A549 (cell line): ENCODE results near the gene NUPR2. TPM values are rescaled to one million over a fixed set of nuclear protein-coding genes. Genes with fewer than 3 reads are reported as not detected.
A peak's percentile ranks its signal among the peaks of the same experiment; 100 is the strongest.
"Not testable (repeated sequence)": the region's sequence is repeated elsewhere in the genome, so short reads cannot be mapped to it uniquely, and the experiment has no call there.

Source experiments
- ATAC-seq, 2 experiments: fragments of 200-7000 bp in 1 of 2; fragments of >200 bp in 1 of 2; cut with Nextera tagmentation in 1 of 2; cut with Tn5 transposase in 1 of 2; 3 replicates each; pipeline versions ENCODE4 v1.8.0 to v1.9.1; 2018 to 2020; ENCODE audit warnings: mild to moderate bottlenecking in 1 of 2, moderate library complexity in 1 of 2
- CTCF ChIA-PET: fragments of 300-600 bp; sonication (Branson Sonifier 250); formaldehyde crosslinking; extraction: SDS; loops from one replicate; lab custom pipeline; 2021; ENCODE audit warnings: antibody characterized with exemption, inconsistent platforms; lab: Yijun Ruan, JAX
- POLR2A ChIA-PET: fragments of 350-600 bp; formaldehyde crosslinking; extraction: SDS; loops from one replicate; lab custom pipeline; 2021; ENCODE audit warnings: antibody characterized with exemption, inconsistent platforms; lab: Yijun Ruan, JAX
- DNase-seq, 2 experiments: peaks; one replicate each; pipeline versions ENCODE4 v3.0.0 to v3.0.0-alpha.2; 2011 to 2016; ENCODE audit warnings: low read depth in 1 of 2, low spot score in 1 of 2
- FAIRE-seq: peaks from 2 replicates; lab custom pipeline; 2011; peaks lifted over from hg19 to GRCh38; lab: Jason Lieb, UNC
- H3K27ac ChIP-seq, 2 experiments: fragments of >200 bp; sonication (Bioruptor Twin); formaldehyde crosslinking; 3 replicates each; pipeline ENCODE4 v1.5.1; 2016 to 2017
- H3K4me1 ChIP-seq: fragments of >200 bp; sonication (Bioruptor Twin); formaldehyde crosslinking; 3 replicates; pipeline ENCODE4 v1.6.1; 2016
- H3K4me2 ChIP-seq: fragments of >200 bp; sonication (Bioruptor Twin); formaldehyde crosslinking; 3 replicates; pipeline ENCODE4 v1.6.1; 2016
- H3K4me3 ChIP-seq: fragments of >200 bp; sonication (Bioruptor Twin); formaldehyde crosslinking; 3 replicates; pipeline ENCODE4 v1.5.1; 2016
- H3K9me3 ChIP-seq: fragments of >200 bp; sonication (Bioruptor Twin); formaldehyde crosslinking; 3 replicates; pipeline ENCODE4 v1.6.1; 2016
- EHMT2 ChIP-seq: fragments of 200-600 bp; sonication (generic); IDR thresholded peaks from 2 replicates; pipeline ENCODE4 v1.6.1; 2016; ENCODE audit warnings: antibody characterized with exemption, low read depth, mild to moderate bottlenecking, moderate library complexity
- JUNB ChIP-seq: fragments of >200 bp; sonication (Bioruptor Twin); formaldehyde crosslinking; IDR thresholded peaks from 2 replicates; pipeline ENCODE4 v1.6.1; 2016
- KDM1A ChIP-seq: fragments of 200-600 bp; sonication (generic); IDR thresholded peaks from 2 replicates; pipeline ENCODE4 v1.6.1; 2016; ENCODE audit warnings: low read depth, mild to moderate bottlenecking
- NR3C1 ChIP-seq: fragments of >200 bp; sonication (Bioruptor Twin); formaldehyde crosslinking; IDR thresholded peaks from 3 replicates; pipeline ENCODE4 v1.6.1; 2017
- PHF8 ChIP-seq: fragments of 200-600 bp; sonication (generic); IDR thresholded peaks from 2 replicates; pipeline ENCODE4 v1.6.1; 2016; ENCODE audit warnings: low read depth, mild to moderate bottlenecking, antibody characterized with exemption, moderate library complexity, borderline replicate concordance
- POLR2A ChIP-seq: IDR thresholded peaks from 2 replicates; pipeline ENCODE4 v1.6.1; 2012; ENCODE audit warnings: mild to moderate bottlenecking, low read length
- POLR2AphosphoS2 ChIP-seq: conservative IDR thresholded peaks from 2 replicates; pipeline ENCODE4 v1.6.1; 2012; ENCODE audit warnings: low read length, improper control_type of control experiment, inconsistent platforms
- RARB ChIP-seq: fragments of 250-450 bp; sonication (Bioruptor Pico); IDR thresholded peaks from 2 replicates; pipeline ENCODE4 v1.8.0; 2021; ENCODE audit warnings: mild to moderate bottlenecking, moderate library complexity
- RCOR1 ChIP-seq: fragments of 150-350 bp; IDR thresholded peaks from 2 replicates; pipeline ENCODE4 v1.6.1; 2014; ENCODE audit warnings: antibody characterized with exemption, low read length, low read depth
- ZC3H11A ChIP-seq: fragments of 450-650 bp; IDR thresholded peaks from 2 replicates; pipeline ENCODE4 v1.6.1; 2014; ENCODE audit warnings: antibody characterized with exemption, mild to moderate bottlenecking
- WGBS: methylation state at CpG from one replicate; pipeline ENCODE4 v1.1.6; 2017; ENCODE audit errors: missing lambda C conversion rate; 5-methylcytosine and 5-hydroxymethylcytosine counted together
- polyA plus RNA-seq, 4 experiments: library from polyadenylated mRNA; depleted of rRNA in 3 of 4; stranded (reverse); fragments of >200 nt; fragmentation: RNase III in 1 of 4; extraction: RNeasy Plus Mini Kit Qiagen cat#74134 plus additional on column Dnase treatment in 1 of 4; gene quantifications; 2 replicates in 3 of 4; 3 replicates in 1 of 4; pipeline ENCODE4 v1.2.3, GENCODE V29; 2011 to 2017
- TF ChIP-seq, protein P1 (sequence below): fragments of 450-650 bp; IDR thresholded peaks from 2 replicates; pipeline ENCODE4 v1.6.1; 2014; ENCODE audit warnings: antibody characterized with exemption
- TF ChIP-seq, protein P2 (sequence below): fragments of 250-450 bp; sonication (Bioruptor Pico); IDR thresholded peaks from 2 replicates; pipeline ENCODE4 v1.5.0; 2021; ENCODE audit warnings: mild to moderate bottlenecking, moderate library complexity, borderline replicate concordance
- TF ChIP-seq, protein P3 (sequence below): fragments of 150-350 bp; IDR thresholded peaks from 2 replicates; pipeline ENCODE4 v1.6.1; 2014; ENCODE audit warnings: low read depth, mild to moderate bottlenecking, low read length
- TF ChIP-seq, protein P4 (sequence below): IDR thresholded peaks from 2 replicates; pipeline ENCODE4 v1.6.1; 2012; ENCODE audit warnings: low read depth, borderline replicate concordance
- TF ChIP-seq, protein P5 (sequence below): fragments of >200 bp; sonication (Bioruptor Twin); formaldehyde crosslinking; IDR thresholded peaks from 3 replicates; pipeline ENCODE4 v1.5.1; 2016
- TF ChIP-seq, protein P6 (sequence below): fragments of 200-600 bp; sonication (generic); IDR thresholded peaks from 2 replicates; pipeline ENCODE4 v1.6.1; 2016; ENCODE audit warnings: antibody characterized with exemption, mild to moderate bottlenecking, moderate library complexity

NUPR2 gene
- polyA plus RNA-seq, 2 of the 4 experiments (the other 2 are of a cell fraction): not detected

DNA sequence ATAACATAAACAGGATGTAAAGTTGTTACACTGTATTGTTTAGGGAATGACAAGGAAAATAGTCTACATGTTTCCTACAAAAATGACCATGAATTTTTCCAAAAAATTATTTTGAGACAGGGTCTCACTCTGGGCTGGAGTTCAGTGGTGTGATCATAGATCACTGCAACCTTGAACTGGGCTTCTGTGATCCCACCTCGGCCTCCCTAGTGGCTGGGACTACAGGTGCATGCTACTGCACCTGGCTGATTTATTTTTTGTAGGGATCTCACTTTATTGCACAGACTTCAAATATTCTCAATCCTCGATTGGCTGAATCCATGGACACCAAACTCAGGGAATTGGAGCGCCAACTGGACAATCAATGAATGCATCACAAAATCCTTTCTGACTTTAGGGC lies 16.6 kb downstream of the NUPR2 start (continued):
- TF ChIP-seq, protein P1, sequence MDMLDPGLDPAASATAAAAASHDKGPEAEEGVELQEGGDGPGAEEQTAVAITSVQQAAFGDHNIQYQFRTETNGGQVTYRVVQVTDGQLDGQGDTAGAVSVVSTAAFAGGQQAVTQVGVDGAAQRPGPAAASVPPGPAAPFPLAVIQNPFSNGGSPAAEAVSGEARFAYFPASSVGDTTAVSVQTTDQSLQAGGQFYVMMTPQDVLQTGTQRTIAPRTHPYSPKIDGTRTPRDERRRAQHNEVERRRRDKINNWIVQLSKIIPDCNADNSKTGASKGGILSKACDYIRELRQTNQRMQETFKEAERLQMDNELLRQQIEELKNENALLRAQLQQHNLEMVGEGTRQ: no peak
- TF ChIP-seq, protein P2, sequence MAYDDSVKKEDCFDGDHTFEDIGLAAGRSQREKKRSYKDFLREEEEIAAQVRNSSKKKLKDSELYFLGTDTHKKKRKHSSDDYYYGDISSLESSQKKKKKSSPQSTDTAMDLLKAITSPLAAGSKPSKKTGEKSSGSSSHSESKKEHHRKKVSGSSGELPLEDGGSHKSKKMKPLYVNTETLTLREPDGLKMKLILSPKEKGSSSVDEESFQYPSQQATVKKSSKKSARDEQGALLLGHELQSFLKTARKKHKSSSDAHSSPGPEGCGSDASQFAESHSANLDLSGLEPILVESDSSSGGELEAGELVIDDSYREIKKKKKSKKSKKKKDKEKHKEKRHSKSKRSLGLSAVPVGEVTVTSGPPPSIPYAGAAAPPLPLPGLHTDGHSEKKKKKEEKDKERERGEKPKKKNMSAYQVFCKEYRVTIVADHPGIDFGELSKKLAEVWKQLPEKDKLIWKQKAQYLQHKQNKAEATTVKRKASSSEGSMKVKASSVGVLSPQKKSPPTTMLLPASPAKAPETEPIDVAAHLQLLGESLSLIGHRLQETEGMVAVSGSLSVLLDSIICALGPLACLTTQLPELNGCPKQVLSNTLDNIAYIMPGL (CRISPR knock-in tag): no peak
- TF ChIP-seq, protein P3, sequence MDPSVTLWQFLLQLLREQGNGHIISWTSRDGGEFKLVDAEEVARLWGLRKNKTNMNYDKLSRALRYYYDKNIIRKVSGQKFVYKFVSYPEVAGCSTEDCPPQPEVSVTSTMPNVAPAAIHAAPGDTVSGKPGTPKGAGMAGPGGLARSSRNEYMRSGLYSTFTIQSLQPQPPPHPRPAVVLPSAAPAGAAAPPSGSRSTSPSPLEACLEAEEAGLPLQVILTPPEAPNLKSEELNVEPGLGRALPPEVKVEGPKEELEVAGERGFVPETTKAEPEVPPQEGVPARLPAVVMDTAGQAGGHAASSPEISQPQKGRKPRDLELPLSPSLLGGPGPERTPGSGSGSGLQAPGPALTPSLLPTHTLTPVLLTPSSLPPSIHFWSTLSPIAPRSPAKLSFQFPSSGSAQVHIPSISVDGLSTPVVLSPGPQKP: no peak
- TF ChIP-seq, protein P4, sequence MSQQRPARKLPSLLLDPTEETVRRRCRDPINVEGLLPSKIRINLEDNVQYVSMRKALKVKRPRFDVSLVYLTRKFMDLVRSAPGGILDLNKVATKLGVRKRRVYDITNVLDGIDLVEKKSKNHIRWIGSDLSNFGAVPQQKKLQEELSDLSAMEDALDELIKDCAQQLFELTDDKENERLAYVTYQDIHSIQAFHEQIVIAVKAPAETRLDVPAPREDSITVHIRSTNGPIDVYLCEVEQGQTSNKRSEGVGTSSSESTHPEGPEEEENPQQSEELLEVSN: no peak

DNA sequence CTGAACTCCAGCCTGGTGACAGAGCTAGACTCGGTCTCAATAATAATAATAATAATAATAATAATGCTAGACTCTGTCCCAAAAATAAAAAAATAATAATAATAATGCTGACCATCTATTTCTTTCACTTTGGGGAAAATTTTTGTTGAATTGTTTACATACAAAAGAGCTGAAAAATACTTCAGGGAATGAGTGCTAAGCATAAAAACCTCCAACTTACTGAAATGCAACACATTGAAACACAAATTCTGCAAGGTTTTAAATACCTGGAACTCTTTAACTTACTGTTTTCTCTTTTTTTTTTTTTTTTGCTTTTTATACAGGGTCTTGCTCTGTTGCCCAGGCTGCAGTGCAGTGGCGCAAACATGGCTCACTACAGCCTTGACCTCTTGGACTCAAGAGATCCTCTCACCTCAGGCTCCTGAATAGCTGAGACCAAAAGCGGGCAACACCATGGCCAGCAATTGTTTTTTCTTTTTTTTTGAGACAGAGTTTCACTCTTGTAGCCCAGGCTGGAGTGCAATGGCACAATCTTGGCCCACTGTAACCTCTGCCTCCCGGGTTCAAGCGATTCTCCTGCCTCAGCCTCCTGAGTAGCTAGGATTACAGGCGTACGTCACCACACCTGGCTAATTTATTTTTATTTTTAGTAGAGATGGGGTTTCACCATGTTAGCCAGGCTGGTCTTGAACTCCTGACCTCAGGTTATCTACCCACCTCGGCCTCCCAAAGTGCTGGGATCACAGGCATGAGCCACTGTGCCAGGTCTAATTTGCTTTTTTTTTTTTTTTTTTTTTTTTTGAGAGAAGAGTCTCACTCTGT lies 17.8 kb downstream of the NUPR2 start:
- H3K27ac ChIP-seq, POLR2A ChIA-PET: not testable (repeated sequence)
- WGBS: 97% methylated on average over 8 of the region's 8 CpGs

DNA sequence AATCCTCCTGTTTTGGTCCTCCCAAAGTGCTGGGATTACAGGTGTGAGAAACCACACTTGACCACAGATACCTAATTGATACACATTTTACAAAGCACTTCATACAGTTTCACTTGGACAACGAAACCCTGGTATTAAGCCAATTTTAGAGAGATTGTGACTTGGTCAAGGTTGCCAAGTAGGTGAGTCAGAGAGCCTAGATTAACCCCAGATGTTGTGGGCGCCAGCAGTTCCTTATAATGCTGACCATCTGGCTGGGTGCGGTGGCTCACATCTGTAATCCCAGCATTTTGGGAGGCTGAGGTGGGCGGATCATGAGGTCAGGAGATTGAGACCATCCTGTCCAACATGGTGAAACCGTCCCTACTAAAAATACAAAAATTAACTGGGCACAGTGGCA lies 18.5 kb downstream of the NUPR2 start:
- ChIA-PET POLR2A (no interaction called here), CTCF (no interaction called here)
- Histone ChIP-seq H3K9me3 (no peaks in the 10 kb centered on the region), H3K4me2 (no peak overlapping the region), H3K27ac (no peak overlapping the region), H3K4me1 (peaks cover 8% of the 10 kb centered on the region; the same call in 2 of the 3 replicates), H3K4me3 (no peak overlapping the region)
- WGBS: 69% methylated on average over 5 of the region's 5 CpGs
- FAIRE-seq (no peak), ATAC-seq (peak in 1 of 2 experiments; percentile 5; a peak in 1 of 6 replicates), DNase-seq (no peak)
- TF ChIP-seq POLR2AphosphoS2 (no peak), PHF8 (no peak), RCOR1 (no peak), NR3C1 (no peak), POLR2A (no peak), RARB (CRISPR knock-in tag) (no peak), EHMT2 (no peak), JUNB (no peak), ZC3H11A (no peak), KDM1A (no peak)
- TF ChIP-seq, protein P3: no peak
- TF ChIP-seq, protein P1: no peak
- TF ChIP-seq, protein P5, sequence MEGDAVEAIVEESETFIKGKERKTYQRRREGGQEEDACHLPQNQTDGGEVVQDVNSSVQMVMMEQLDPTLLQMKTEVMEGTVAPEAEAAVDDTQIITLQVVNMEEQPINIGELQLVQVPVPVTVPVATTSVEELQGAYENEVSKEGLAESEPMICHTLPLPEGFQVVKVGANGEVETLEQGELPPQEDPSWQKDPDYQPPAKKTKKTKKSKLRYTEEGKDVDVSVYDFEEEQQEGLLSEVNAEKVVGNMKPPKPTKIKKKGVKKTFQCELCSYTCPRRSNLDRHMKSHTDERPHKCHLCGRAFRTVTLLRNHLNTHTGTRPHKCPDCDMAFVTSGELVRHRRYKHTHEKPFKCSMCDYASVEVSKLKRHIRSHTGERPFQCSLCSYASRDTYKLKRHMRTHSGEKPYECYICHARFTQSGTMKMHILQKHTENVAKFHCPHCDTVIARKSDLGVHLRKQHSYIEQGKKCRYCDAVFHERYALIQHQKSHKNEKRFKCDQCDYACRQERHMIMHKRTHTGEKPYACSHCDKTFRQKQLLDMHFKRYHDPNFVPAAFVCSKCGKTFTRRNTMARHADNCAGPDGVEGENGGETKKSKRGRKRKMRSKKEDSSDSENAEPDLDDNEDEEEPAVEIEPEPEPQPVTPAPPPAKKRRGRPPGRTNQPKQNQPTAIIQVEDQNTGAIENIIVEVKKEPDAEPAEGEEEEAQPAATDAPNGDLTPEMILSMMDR: no peak
- TF ChIP-seq, protein P2 (CRISPR knock-in tag): no peak
- TF ChIP-seq, protein P6, sequence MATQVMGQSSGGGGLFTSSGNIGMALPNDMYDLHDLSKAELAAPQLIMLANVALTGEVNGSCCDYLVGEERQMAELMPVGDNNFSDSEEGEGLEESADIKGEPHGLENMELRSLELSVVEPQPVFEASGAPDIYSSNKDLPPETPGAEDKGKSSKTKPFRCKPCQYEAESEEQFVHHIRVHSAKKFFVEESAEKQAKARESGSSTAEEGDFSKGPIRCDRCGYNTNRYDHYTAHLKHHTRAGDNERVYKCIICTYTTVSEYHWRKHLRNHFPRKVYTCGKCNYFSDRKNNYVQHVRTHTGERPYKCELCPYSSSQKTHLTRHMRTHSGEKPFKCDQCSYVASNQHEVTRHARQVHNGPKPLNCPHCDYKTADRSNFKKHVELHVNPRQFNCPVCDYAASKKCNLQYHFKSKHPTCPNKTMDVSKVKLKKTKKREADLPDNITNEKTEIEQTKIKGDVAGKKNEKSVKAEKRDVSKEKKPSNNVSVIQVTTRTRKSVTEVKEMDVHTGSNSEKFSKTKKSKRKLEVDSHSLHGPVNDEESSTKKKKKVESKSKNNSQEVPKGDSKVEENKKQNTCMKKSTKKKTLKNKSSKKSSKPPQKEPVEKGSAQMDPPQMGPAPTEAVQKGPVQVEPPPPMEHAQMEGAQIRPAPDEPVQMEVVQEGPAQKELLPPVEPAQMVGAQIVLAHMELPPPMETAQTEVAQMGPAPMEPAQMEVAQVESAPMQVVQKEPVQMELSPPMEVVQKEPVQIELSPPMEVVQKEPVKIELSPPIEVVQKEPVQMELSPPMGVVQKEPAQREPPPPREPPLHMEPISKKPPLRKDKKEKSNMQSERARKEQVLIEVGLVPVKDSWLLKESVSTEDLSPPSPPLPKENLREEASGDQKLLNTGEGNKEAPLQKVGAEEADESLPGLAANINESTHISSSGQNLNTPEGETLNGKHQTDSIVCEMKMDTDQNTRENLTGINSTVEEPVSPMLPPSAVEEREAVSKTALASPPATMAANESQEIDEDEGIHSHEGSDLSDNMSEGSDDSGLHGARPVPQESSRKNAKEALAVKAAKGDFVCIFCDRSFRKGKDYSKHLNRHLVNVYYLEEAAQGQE: no peak

More for the DNA sequence above, 17.8 kb downstream of the NUPR2 start:
- CTCF ChIA-PET: interaction anchor here (1.0 kb wide), 1 partner anchor 36 kb away, joined by 3 read pairs; no protein-coding TSS in a partner anchor
- H3K4me2 ChIP-seq, FAIRE-seq, H3K4me3 ChIP-seq, H3K9me3 ChIP-seq, H3K4me1 ChIP-seq, ATAC-seq, DNase-seq: not testable (repeated sequence)
